ENCODE results near the gene INHBE. TPM values are rescaled to one million over a fixed set of nuclear protein-coding genes. Genes with fewer than 3 reads are reported as not detected.

The INHBE gene
- polyA plus RNA-seq, 1 donor from 2014 or later = 2.3 TPM

DNA sequence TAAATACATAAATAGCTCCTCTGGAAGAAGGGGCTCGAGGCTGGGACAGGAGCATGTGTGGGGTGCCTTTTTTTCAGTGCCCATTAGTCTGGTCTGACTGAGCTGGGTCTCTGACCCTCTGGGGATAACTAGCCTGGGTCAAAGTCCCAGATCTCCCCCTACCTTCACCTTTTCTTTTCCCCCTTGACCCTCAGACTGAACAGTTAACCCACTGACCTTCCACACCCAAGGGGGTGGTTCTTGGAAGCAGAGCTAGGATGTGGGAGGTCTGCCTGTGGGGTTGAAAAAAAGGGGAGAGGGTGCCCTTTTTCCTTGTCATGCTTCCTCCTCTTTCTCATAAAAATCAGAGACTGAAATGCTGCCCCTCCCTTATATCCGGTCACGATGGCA is 3.6 kb downstream of the INHBE start:
- no peaks in the 10 kb centered on the region for H3K9me2 ChIP-seq (ENCODE audit: insufficient read depth, low read length)
- TF ChIP-seq SMC3 (conservative IDR thresholded peaks at IDR 0.05; ENCODE audit: poor library complexity) (no peak), EZH2 (IDR thresholded peaks at IDR 0.05; ENCODE audit: borderline replicate concordance, insufficient read depth, low read length, poor library complexity, severe bottlenecking) (no peak), EP300 (conservative IDR thresholded peaks at IDR 0.05; ENCODE audit: poor library complexity, severe bottlenecking) (no peak), RAD21 (conservative IDR thresholded peaks at IDR 0.05) (no peak), POLR2AphosphoS5 (IDR thresholded peaks at IDR 0.05) (no peak), MXI1 (conservative IDR thresholded peaks at IDR 0.05; ENCODE audit: poor library complexity, severe bottlenecking) (no peak), TAF1 (IDR thresholded peaks at IDR 0.05; ENCODE audit: low read depth) (no peak)
- TF ChIP-seq, protein P1, sequence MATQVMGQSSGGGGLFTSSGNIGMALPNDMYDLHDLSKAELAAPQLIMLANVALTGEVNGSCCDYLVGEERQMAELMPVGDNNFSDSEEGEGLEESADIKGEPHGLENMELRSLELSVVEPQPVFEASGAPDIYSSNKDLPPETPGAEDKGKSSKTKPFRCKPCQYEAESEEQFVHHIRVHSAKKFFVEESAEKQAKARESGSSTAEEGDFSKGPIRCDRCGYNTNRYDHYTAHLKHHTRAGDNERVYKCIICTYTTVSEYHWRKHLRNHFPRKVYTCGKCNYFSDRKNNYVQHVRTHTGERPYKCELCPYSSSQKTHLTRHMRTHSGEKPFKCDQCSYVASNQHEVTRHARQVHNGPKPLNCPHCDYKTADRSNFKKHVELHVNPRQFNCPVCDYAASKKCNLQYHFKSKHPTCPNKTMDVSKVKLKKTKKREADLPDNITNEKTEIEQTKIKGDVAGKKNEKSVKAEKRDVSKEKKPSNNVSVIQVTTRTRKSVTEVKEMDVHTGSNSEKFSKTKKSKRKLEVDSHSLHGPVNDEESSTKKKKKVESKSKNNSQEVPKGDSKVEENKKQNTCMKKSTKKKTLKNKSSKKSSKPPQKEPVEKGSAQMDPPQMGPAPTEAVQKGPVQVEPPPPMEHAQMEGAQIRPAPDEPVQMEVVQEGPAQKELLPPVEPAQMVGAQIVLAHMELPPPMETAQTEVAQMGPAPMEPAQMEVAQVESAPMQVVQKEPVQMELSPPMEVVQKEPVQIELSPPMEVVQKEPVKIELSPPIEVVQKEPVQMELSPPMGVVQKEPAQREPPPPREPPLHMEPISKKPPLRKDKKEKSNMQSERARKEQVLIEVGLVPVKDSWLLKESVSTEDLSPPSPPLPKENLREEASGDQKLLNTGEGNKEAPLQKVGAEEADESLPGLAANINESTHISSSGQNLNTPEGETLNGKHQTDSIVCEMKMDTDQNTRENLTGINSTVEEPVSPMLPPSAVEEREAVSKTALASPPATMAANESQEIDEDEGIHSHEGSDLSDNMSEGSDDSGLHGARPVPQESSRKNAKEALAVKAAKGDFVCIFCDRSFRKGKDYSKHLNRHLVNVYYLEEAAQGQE (IDR thresholded peaks at IDR 0.05; ENCODE audit: borderline replicate concordance) = no peak
- TF ChIP-seq, protein P2, sequence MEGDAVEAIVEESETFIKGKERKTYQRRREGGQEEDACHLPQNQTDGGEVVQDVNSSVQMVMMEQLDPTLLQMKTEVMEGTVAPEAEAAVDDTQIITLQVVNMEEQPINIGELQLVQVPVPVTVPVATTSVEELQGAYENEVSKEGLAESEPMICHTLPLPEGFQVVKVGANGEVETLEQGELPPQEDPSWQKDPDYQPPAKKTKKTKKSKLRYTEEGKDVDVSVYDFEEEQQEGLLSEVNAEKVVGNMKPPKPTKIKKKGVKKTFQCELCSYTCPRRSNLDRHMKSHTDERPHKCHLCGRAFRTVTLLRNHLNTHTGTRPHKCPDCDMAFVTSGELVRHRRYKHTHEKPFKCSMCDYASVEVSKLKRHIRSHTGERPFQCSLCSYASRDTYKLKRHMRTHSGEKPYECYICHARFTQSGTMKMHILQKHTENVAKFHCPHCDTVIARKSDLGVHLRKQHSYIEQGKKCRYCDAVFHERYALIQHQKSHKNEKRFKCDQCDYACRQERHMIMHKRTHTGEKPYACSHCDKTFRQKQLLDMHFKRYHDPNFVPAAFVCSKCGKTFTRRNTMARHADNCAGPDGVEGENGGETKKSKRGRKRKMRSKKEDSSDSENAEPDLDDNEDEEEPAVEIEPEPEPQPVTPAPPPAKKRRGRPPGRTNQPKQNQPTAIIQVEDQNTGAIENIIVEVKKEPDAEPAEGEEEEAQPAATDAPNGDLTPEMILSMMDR (IDR thresholded peaks at IDR 0.05; ENCODE audit: poor library complexity, severe bottlenecking) = no peak
- no peak overlapping the region for H2AFZ ChIP-seq (ENCODE audit: low read depth, low read length)
- H3K9me3 ChIP-seq (ENCODE audit: low read length) = no peaks in the 10 kb centered on the region
- peaks cover 39% of the 10 kb centered on the region for H3K27me3 ChIP-seq (ENCODE audit: insufficient read depth, low read depth, low read length)
- peak overlapping the region; percentile 25 for H3K9ac ChIP-seq (ENCODE audit: low read length)
- no peaks in the 10 kb centered on the region for H4K20me1 ChIP-seq (ENCODE audit: insufficient read depth)
- H3K27ac ChIP-seq (ENCODE audit: low read length) = no peak overlapping the region
- H3K4me2 ChIP-seq (ENCODE audit: low read length) = no peak overlapping the region
- H3F3A ChIP-seq (ENCODE audit: insufficient read depth, low read length, poor library complexity, severe bottlenecking) = no peaks in the 10 kb centered on the region
- H3K36me3 ChIP-seq (ENCODE audit: insufficient read depth, low read length) = no peaks in the 10 kb centered on the region
- peak overlapping the region; percentile 67 for H3K4me3 ChIP-seq (ENCODE audit: low read length)
- no peaks in the 10 kb centered on the region for H3K79me2 ChIP-seq (replicated peaks; ENCODE audit: insufficient read depth, low read length)

DNA sequence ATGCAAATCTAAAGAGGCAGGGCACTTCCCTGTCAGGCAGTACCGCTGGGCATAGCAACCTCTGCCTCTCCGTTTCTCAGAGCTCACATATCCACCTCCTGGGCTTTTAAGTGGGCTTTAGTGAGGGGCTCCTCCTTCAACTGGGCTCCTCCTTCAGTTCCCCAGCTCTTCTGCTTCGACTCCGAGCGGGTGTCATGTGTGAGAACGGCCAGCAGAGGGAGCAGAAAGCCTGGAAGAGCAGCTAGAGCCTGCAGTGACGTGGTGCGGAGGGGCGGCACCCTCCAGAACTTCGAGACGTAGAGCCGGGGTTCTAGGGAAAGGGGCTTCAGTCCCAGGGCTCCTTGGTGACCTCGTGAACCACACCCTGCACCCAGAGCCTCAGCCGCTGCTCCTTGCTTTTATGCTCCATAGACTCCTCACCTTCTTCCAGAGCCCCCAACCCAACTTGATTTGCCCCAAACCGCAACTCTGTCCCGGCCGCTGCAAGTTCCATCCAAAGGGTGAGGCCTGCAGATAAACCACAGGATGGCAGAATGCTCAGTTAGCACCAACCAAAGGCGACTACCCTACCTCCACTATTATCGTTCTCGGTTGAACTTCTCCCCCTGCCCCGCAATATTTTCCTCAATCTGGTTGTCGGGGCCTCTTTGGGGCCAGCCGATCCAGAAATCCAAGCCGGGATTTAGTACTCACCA is 4.1 kb downstream of the INHBE start:
- peak overlapping the region; percentile 90 for H3K4me2 ChIP-seq (ENCODE audit: low read length)
- H4K20me1 ChIP-seq (ENCODE audit: insufficient read depth) = no peaks in the 10 kb centered on the region
- H3K4me3 ChIP-seq (ENCODE audit: low read length) = peak overlapping the region; percentile 67
- no peaks in the 10 kb centered on the region for H3K79me2 ChIP-seq (replicated peaks; ENCODE audit: insufficient read depth, low read length)
- H3K36me3 ChIP-seq (ENCODE audit: insufficient read depth, low read length) = no peaks in the 10 kb centered on the region
- H2AFZ ChIP-seq (ENCODE audit: low read depth, low read length) = no peak overlapping the region
- no peaks in the 10 kb centered on the region for H3K9me3 ChIP-seq (ENCODE audit: low read length)
- H3F3A ChIP-seq (ENCODE audit: insufficient read depth, low read length, poor library complexity, severe bottlenecking) = no peaks in the 10 kb centered on the region
- peak overlapping the region; percentile 25 for H3K9ac ChIP-seq (ENCODE audit: low read length)
- TF ChIP-seq, protein P2 (IDR thresholded peaks at IDR 0.05; ENCODE audit: poor library complexity, severe bottlenecking) = peak; percentile 97
- TF ChIP-seq TAF1 (IDR thresholded peaks at IDR 0.05; ENCODE audit: low read depth) (no peak), RAD21 (conservative IDR thresholded peaks at IDR 0.05) (peak; percentile 87), POLR2AphosphoS5 (IDR thresholded peaks at IDR 0.05) (no peak), SMC3 (conservative IDR thresholded peaks at IDR 0.05; ENCODE audit: poor library complexity) (peak; percentile 85), EP300 (conservative IDR thresholded peaks at IDR 0.05; ENCODE audit: poor library complexity, severe bottlenecking) (no peak), EZH2 (IDR thresholded peaks at IDR 0.05; ENCODE audit: borderline replicate concordance, insufficient read depth, low read length, poor library complexity, severe bottlenecking) (no peak), MXI1 (conservative IDR thresholded peaks at IDR 0.05; ENCODE audit: poor library complexity, severe bottlenecking) (peak; percentile 11)
- TF ChIP-seq, protein P1 (IDR thresholded peaks at IDR 0.05; ENCODE audit: borderline replicate concordance) = no peak
- H3K9me2 ChIP-seq (ENCODE audit: insufficient read depth, low read length) = no peaks in the 10 kb centered on the region
- H3K27ac ChIP-seq (ENCODE audit: low read length) = no peak overlapping the region
- peaks cover 39% of the 10 kb centered on the region for H3K27me3 ChIP-seq (ENCODE audit: insufficient read depth, low read depth, low read length)

Measured in neural cell (in vitro differentiated cells).